NB4 (cell line): Measurements from ENCODE around the gene AEBP2.

Source experiments
- DNase-seq: peaks from one replicate; pipeline ENCODE4 v3.0.0; 2010; ENCODE audit warnings: low read depth
- H3K4me3 ChIP-seq: one replicate; pipeline ENCODE4 v1.5.1; 2011; ENCODE audit warnings: mild to moderate bottlenecking, low read depth, low read length, moderate library complexity
- CTCF ChIP-seq: IDR thresholded peaks from one replicate; pipeline ENCODE4 v1.5.1; 2012; ENCODE audit warnings: low read depth, low read length
- MYC ChIP-seq: IDR thresholded peaks from 2 replicates; pipeline ENCODE4 v1.6.1; 2011; ENCODE audit warnings: low read depth, low read length
- POLR2A ChIP-seq: IDR thresholded peaks from 2 replicates; pipeline ENCODE4 v1.6.1; 2011; ENCODE audit warnings: mild to moderate bottlenecking; ENCODE audit not compliant: insufficient read length; ENCODE audit errors: extremely low read depth
- TF ChIP-seq, protein P1 (sequence below): IDR thresholded peaks from 2 replicates; pipeline ENCODE4 v1.6.1; 2011; ENCODE audit warnings: low read depth, low read length

Gene AEBP2

DNA sequence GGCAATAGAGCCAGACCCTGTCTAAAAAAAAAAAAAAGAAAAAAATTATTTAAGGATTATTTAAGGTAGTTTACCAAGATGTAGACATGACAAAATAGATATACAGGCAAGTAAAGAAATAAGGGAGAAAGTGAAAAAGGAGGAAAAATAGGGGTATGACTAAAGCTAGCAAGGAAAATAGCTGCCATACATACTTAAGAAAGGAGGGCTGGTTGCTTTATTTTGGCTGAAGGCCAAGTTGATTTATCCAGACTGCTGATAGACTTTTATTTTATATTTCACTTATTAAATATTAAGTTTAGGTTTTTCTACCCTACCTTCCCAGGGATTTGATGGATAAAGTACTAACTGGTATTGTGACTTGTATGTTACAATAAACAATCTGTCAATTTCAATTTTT is 8.3 kb upstream of the AEBP2 start:
- TF ChIP-seq POLR2A (no peak), MYC (no peak), CTCF (no peak)
- TF ChIP-seq, protein P1, sequence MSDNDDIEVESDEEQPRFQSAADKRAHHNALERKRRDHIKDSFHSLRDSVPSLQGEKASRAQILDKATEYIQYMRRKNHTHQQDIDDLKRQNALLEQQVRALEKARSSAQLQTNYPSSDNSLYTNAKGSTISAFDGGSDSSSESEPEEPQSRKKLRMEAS = no peak
- no peak overlapping the region for H3K4me3 ChIP-seq

GRCh38 chr12:19431407-19432308 is 7.6 kb upstream of the AEBP2 start:
- TF ChIP-seq MYC (no peak), CTCF (no peak), POLR2A (no peak)
- TF ChIP-seq, protein P1 = no peak
- no peak overlapping the region for H3K4me3 ChIP-seq
- no peak for DNase-seq

More for the DNA sequence above, 8.3 kb upstream of the AEBP2 start:
- no peak for DNase-seq

DNA sequence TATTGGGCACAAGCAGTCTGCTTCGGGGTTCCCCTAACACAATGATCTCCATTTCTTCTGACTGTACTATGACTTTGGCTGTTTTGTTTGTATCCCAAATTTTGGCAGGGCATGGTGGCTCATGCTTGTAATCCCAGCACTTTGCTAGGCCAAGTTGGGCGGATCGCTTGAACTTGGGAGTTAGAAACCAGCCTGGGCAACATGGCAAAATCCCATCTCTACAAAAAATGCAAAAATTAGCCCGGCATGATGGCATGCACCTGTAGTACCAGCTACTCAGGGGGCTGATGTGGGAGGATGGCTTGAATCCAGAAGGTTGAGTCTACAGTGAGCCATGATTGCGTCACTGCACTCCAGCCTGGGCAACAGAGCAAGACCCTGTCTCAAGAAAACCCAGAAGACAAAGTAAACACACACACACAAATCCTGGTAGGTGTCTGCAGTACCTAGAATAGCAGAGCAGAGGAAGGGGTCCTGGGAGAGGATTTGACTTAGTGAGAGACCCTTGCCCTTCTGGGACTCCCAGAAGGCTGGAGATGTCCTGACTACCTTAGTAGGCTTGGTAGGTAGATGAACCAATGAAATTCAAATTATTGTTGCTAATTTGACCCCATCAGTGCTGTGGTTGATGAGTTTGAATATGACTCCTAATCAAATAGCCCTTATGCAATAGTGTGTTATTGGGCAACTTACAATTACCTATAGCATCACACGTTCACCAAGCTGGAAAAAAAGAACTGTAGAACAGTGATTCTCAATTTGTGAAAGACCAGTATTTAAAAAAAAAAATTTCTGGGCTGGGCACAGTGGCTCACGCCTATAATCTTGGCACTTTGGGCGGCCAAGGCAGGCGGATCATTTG is 6.8 kb upstream of the AEBP2 start:
- no peak overlapping the region for H3K4me3 ChIP-seq
- TF ChIP-seq CTCF = no peak
- TF ChIP-seq, protein P1 = no peak
- no peak for TF ChIP-seq MYC
- TF ChIP-seq POLR2A = no peak
- no peak for DNase-seq

DNA sequence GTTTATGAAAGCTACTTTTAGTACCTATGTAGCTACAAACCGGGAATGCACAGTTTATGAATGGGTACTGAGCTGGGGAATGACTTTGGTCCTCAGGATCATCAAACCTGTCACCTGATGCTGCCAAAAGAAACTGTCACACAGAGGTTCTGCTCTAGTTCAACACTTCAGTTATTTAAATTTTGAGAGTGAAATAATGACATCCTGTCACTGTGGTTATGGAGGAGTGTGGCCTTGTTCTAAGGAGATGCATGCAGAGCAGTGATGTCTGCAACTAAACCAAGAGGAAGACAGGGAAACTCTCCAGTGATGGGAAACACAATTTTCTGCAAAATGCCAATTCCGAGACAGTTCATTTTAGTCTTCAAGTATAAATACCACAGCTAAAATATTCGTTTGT is 4.8 kb upstream of the AEBP2 start:
- H3K4me3 ChIP-seq = no peak overlapping the region
- TF ChIP-seq, protein P1 = peak; percentile 83
- TF ChIP-seq POLR2A (peak; percentile 30), CTCF (no peak), MYC (peak; percentile 71)
- DNase-seq = peak; percentile 64

- no peak for DNase-seq
- no peak for TF ChIP-seq MYC
- TF ChIP-seq POLR2A = no peak
- TF ChIP-seq CTCF = no peak
- TF ChIP-seq, protein P1 = no peak
- H3K4me3 ChIP-seq = no peak overlapping the region
Observed at GRCh38 chr12:19435831-19436497, 3.3 kb upstream of the AEBP2 start.
